Stimulated activated CD4-positive, alpha-beta T cell treated with anti-CD3 and anti-CD28 coated beads, Interleukin-4, amount 100 ng/mL, for 24 hours (primary cell): ENCODE data around the gene PAFAH1B2.

ENCODE experiments used
- DNase-seq: peaks from one replicate; pipeline ENCODE4 v3.0.0-alpha.2; 2020

The PAFAH1B2 gene

DNA sequence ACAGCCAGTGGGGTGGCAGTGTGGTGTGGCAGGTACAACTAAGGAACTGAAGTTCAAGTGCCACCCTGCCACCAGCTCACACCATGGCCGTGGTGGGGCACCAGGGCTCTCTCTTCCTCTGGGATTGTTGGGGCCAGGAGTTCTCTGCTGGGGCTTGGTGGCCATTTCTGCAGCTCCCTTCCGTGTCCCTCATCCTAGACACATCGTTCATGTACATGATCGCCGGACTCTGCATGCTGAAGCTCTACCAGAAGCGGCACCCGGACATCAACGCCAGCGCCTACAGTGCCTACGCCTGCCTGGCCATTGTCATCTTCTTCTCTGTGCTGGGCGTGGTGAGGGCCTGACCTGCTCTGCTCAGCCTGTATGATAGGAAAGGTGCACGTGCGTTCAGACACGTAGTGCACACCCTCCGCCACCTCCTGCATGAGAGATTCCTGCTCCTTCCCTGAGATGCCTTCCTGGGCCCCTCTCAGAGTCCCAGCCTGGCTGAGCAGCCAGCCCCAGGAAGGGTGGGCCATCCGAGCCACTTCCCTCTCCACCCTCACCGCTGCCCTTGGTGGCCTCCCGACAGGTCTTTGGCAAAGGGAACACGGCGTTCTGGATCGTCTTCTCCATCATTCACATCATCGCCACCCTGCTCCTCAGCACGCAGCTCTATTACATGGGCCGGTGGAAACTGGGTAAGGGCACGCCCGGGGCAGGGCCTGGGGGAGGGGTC lies 47.8 kb downstream of the PAFAH1B2 start:
- no peak for DNase-seq

DNA sequence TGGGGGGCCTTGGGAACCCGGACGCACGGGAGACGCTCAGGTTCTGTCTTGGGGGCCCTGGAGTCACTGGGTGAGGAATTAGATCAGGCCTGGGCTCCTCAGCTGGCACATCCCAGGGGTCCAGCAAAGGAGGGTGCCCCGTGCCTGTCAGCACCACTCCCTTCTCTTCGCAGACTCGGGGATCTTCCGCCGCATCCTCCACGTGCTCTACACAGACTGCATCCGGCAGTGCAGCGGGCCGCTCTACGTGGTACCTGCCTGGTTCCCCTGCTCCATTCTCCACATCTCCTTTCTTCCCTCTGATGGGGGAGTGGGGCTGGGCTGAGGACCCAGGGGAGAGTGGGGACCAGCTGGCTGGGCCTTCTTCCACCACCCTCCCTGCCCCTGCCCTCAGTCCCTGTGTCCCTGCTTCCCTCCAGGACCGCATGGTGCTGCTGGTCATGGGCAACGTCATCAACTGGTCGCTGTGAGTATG lies 48.4 kb downstream of the PAFAH1B2 start:
- no peak for DNase-seq

GRCh38 chr11:117193130-117194020 lies 49.3 kb downstream of the PAFAH1B2 start:
- no peak for DNase-seq

DNA sequence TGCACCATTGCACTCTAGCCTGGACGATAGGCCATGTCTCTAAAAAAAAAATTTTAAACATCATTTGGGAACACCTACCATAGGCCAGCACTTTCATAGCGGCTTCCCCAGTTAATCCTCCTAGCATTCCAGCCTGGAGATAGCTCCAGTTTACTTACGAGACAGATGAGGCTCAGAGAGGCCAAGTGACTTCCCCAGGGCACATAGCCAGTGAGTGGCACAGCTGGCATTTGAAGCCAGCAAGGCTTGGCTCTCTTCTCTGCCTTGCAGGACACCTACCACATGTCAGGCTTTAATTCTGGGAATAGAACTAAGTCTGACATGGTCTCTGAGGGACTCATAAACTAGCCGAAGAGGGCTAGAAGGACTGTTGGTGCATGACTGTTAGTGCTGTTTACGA lies 50.2 kb downstream of the PAFAH1B2 start:
- no peak for DNase-seq

- no peak for DNase-seq
These were observed 51.2 kb downstream of the PAFAH1B2 start for GRCh38 chr11:117195258-117195657.

DNA sequence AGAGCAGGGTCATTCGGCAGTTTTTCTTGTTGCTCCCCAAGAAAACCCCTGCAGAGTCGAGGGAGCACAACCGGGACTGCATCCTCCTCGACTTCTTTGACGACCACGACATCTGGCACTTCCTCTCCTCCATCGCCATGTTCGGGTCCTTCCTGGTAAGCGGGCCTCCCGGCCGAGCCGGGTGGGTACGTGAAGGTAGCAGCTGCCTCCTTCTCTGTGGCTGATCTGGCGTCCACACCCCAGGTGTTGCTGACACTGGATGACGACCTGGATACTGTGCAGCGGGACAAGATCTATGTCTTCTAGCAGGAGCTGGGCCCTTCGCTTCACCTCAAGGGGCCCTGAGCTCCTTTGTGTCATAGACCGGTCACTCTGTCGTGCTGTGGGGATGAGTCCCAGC lies 51.7 kb downstream of the PAFAH1B2 start:
- no peak for DNase-seq

- no peak for DNase-seq
These were observed 52.9 kb downstream of the PAFAH1B2 start for GRCh38 chr11:117197006-117197405.

DNA sequence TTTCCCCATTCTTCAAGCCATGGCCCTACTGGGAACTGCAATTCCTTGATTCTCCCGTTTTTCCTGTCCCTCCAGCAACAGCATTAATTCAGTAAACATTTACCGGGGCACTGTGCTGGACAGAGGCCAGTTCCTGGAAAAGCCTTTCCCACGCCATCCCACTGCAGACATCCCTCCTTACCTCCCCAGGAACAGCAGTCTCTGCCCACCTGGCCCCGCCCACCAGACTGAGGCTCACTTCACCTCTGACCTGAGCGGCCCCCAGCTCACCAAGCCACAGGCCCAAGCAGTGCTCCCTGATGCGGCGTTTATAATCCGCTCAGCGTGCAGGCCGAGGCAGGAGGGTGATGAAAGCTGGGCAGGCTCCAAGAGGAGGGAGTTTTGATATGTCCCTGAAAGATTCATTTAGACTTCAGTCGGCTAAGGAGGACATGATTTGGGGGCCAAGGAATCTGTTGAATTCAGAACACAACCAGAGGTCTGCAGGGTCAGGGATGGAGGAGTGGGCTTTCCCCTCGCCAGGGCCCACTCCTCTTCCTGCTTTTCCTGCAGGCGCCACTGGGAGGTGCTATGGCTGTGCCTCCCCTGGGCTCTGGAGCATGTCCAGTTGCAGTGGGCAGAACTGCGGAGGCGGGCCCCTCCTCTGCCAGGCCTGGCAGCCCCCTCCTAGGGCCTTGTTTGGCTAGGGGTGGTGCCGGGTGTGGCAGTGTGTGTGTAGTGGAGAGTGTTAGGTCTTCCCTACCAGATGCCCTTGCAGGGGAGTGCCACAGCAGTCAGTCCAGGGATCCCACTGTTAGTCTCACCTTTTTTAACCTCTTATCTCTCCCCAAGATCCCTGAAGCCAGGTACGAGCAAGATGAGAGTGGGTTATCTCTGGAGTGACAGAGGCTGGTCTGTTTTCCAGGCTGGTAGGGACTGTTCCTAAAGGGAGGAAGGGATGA lies 53.7 kb downstream of the PAFAH1B2 start:
- DNase-seq, result no peak

- DNase-seq, result no peak
These were observed 54.5 kb downstream of the PAFAH1B2 start for GRCh38 chr11:117198613-117199012.

DNA sequence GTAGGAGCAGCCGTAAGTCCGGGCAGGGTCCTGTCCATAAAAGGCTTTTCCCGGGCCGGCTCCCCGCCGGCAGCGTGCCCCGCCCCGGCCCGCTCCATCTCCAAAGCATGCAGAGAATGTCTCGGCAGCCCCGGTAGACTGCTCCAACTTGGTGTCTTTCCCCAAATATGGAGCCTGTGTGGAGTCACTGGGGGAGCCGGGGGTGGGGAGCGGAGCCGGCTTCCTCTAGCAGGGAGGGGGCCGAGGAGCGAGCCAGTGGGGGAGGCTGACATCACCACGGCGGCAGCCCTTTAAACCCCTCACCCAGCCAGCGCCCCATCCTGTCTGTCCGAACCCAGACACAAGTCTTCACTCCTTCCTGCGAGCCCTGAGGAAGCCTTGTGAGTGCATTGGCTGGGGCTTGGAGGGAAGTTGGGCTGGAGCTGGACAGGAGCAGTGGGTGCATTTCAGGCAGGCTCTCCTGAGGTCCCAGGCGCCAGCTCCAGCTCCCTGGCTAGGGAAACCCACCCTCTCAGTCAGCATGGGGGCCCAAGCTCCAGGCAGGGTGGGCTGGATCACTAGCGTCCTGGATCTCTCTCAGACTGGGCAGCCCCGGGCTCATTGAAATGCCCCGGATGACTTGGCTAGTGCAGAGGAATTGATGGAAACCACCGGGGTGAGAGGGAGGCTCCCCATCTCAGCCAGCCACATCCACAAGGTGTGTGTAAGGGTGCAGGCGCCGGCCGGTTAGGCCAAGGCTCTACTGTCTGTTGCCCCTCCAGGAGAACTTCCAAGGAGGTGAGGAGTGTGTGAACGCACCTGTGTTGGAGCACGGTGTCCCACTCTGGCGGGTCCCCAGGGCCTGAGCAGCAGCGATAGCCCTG lies 55.2 kb downstream of the PAFAH1B2 start, which contains the start of gene TAGLN:
Gene TAGLN, plus strand, starts transcription at position 318 of the 863 bp plus-strand sequence. CDS start 3,644 bp downstream, outside the sequence.
- DNase-seq, result no peak

GRCh38 chr11:117199916-117200812 lies 56.1 kb downstream of the PAFAH1B2 start:
- DNase-seq, result no peak

DNA sequence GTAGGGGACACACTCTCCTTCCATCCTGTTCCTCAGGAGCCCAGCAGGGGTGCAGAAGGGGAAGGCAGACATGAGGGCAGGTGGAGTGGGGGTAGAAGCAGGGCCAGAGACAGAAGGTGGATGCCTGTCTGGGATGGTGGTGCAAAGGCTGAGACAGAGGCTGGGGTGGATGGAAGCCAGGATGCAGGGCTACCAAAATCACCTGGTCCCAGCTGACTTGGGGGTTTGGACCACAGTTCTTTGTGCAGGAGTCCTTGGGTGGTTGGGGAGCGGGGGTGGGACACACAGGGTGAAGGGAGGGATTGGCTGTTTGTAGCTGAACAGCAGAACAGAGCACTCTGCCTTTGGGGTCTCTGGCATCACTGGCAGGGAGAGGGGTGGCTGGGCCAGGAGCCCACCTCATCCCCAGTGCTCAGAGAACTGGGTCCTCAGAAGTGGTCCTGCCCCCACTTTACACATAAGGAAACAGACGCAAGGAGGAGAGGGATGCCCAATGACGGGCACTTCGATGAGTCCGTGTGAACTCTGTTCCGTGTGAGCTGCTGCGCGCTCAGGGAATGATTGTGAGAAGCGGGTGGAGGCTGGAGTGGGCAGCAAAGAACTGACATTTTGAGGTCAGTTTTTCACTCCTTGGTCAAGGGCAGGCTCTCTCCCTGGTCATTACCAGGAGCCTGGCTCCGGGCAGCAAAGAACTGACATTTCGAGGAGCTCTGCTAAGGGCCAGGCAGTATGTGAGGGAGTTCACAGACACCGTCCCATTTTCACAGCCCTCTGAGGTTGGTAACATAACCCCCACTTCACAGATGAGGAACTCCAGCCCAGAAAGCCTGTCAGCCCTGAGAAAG lies 56.9 kb downstream of the PAFAH1B2 start:
- no peak for DNase-seq

- no peak for DNase-seq
These were observed 57.7 kb downstream of the PAFAH1B2 start for GRCh38 chr11:117201658-117202305.

- no peak for DNase-seq
These were observed 58.4 kb downstream of the PAFAH1B2 start for GRCh38 chr11:117202386-117203068.

DNA sequence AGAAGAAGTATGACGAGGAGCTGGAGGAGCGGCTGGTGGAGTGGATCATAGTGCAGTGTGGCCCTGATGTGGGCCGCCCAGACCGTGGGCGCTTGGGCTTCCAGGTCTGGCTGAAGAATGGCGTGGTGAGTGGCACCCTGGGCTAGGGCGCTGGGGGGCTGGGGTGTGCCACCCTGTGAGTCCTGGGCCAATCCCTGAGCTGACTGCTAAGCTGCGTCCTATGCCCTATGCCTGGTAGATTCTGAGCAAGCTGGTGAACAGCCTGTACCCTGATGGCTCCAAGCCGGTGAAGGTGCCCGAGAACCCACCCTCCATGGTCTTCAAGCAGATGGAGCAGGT lies 59.0 kb downstream of the PAFAH1B2 start:
- no peak for DNase-seq

GRCh38 chr11:117204283-117205080 lies 60.4 kb downstream of the PAFAH1B2 start:
- DNase-seq, result no peak

DNA sequence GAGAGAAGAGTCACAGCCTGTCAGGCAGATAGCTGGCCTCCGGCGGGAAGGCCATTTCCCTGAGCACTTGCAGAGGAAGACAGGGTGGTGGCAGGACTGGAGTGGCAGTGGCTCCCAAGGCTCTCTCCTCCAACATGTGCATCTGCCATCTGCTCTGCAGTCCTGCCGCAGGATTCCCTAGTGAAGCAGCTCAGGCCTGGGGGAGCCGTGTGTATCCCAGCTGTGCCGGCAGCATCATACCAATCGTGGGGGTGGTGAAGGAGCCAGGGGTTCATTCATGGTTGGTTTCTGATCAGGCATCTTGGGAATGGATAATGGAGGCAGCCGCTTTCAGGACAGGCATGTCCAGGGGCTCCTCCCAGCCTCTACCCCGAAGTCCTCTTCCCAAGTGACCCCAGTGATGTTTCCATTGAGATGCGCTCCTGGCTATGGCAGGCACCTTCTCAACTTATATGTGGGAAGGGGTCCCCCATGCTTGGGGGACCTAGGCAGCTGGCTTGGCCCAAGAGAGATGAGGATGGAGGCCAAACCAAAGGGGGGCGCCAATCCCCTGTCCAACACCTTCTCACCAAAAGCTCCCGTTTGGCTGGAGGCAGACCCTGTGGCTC lies 61.2 kb downstream of the PAFAH1B2 start:
- DNase-seq, result no peak
